ENCODE data around the gene PXK.
A peak's percentile ranks its signal among the peaks of the same experiment; 100 is the strongest.
"Not testable (repeated sequence)": the region's sequence is repeated elsewhere in the genome, so short reads cannot be mapped to it uniquely, and the experiment has no call there.

The PXK gene

DNA sequence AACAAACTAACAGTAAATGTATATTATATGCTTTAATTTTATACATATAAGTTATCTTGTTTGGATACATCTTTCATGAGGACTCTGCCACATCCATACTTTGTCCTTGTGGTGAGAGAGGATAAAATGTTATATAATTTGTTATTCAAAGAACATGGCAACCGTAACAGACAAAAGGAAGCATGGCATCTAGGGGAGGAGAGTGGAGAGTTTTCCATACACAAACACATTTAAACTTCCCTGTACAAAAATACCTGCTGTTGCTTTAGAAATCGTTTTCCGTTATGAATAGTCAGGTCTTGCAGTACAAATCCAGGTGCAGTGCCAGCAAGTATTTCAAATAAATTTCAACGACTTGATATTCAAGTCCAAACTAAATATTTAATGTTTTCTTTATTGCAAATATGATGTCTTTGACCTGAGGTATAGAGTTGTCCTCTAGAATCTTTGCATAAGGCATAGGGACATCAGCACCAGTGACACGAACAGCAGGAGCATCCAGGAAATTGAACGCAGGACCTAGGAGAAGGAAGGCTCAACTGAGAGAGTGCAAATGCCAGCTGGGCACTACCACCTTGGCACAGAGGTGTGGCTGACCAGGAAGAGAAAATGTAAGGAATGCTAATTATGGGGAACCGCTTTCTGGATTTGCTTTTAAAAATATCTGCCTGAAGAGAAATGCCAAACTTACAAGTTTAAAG is 95.1 kb downstream of the PXK start:
- H3K27me3 ChIP-seq (replicated peaks; ENCODE audit: control insufficient read depth, insufficient read depth, low read length), result no peaks in the 10 kb centered on the region
- no peak overlapping the region for H3K4me3 ChIP-seq (ENCODE audit: low read length)
- peaks cover 21% of the 10 kb centered on the region for H3K4me1 ChIP-seq (ENCODE audit: control insufficient read depth, insufficient read depth, low read length)
- no peak for DNase-seq (ENCODE audit: low read depth)
- peaks cover 91% of the 10 kb centered on the region for H3K36me3 ChIP-seq (ENCODE audit: control insufficient read depth, insufficient read depth, low read length, severe bottlenecking)
- H3K9ac ChIP-seq (ENCODE audit: low read length), result no peak overlapping the region
- no peaks in the 10 kb centered on the region for H3K9me3 ChIP-seq (ENCODE audit: control insufficient read depth, low read length)

DNA sequence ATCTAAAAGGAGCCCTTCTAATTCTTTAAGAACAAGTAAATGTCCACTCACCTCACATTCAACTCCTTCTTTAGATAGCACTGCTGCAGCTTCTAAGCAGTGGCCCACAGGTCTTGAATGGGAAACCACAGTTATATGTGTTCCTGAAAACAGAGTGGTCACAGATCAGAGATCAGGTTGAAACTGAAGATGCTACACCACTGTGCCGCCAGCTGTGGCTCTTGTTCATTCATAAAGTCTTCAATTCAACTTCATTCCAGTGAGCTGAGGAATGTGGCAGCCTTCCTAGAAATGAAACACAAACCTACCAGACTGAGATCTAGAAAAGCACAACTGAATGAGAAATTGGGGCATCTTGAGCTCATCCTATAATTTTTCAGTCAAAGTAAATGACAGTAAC is 97.0 kb downstream of the PXK start:
- peak; percentile 32 for DNase-seq (ENCODE audit: low read depth)
- H3K36me3 ChIP-seq (ENCODE audit: control insufficient read depth, insufficient read depth, low read length, severe bottlenecking), result peaks cover 73% of the 10 kb centered on the region
- H3K9ac ChIP-seq (ENCODE audit: low read length), result no peak overlapping the region
- H3K27me3 ChIP-seq (replicated peaks; ENCODE audit: control insufficient read depth, insufficient read depth, low read length), result no peaks in the 10 kb centered on the region
- H3K4me1 ChIP-seq (ENCODE audit: control insufficient read depth, insufficient read depth, low read length), result peaks cover 30% of the 10 kb centered on the region
- H3K9me3 ChIP-seq (ENCODE audit: control insufficient read depth, low read length), result no peaks in the 10 kb centered on the region
- no peak overlapping the region for H3K4me3 ChIP-seq (ENCODE audit: low read length)

DNA sequence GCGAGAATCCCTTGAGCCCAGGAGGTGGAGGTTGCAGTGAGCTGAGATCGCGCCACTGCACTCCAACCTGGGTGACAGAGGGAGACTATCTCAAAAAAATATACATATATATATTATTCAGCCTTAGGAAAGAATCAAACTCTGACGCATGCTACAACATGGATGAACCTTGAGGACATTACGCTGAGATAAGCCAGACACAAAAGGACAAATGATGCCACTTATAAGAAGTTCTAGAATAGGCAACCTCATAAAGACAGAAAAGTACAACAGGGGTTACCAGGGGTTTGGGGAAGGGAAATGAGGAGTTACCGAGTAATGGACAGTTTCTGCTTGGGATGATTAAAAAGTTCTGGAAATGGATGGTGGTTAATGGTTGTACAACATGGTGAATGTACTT is 100.2 kb downstream of the PXK start:
- Histone ChIP-seq H3K27me3 (replicated peaks; ENCODE audit: control insufficient read depth, insufficient read depth, low read length) (no peaks in the 10 kb centered on the region), H3K4me3 (ENCODE audit: low read length) (peak overlapping the region; percentile 86), H3K36me3 (ENCODE audit: control insufficient read depth, insufficient read depth, low read length, severe bottlenecking) (peaks cover 41% of the 10 kb centered on the region), H3K4me1 (ENCODE audit: control insufficient read depth, insufficient read depth, low read length) (peaks cover 33% of the 10 kb centered on the region), H3K9ac (ENCODE audit: low read length) (peak overlapping the region; percentile 94), H3K9me3 (ENCODE audit: control insufficient read depth, low read length) (no peaks in the 10 kb centered on the region)
- no peak for DNase-seq (ENCODE audit: low read depth)

DNA sequence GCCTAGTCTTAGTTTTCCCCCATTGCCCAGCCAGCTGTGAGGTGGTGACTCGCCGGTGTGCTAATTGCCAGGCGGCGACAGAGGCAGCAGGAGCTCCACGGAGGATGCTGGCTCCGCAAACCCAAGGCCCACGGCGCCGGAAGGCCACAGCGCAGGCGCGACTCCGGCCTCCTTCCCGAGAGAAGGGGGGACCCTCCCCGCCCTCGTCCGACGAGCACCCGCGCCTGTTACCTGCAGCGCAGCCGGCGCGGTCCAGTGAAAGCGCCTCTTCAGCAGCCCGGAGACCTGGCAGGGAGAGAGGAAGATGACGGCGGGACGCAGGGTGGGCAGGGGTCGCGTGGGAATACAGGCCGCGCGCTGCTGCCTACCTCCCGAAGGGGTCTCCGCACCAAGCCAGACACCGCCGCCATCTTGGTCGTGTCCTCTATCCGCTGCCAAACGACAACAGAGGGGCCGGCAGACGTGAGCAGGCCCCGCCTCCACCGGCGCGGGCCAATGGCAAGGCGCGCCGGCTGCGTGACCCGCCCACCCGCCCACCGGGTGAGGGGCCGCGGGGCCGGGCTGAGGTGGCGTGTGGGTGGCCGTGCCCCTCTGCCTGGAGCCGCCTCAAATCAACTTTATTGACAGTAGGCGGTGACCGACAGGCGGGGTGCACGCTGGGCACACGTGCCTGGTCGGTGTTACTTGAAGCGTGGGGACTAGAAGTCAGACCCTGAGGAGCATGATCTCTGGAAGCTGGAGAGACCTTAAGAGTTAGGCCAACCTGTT is 100.9 kb downstream of the PXK start, which contains the start of gene PDHB:
Gene PDHB, minus strand, starts transcription at position 433 of the 768 bp plus-strand sequence. Its CDS starts 23 bp downstream, at position 410.
- H3K27me3 ChIP-seq (replicated peaks; ENCODE audit: control insufficient read depth, insufficient read depth, low read length), result no peaks in the 10 kb centered on the region
- peaks cover 34% of the 10 kb centered on the region for H3K36me3 ChIP-seq (ENCODE audit: control insufficient read depth, insufficient read depth, low read length, severe bottlenecking)
- peak within 1 kb of the TSS; percentile 94 for H3K9ac ChIP-seq (ENCODE audit: low read length)
- H3K4me1 ChIP-seq (ENCODE audit: control insufficient read depth, insufficient read depth, low read length), result peaks cover 33% of the 10 kb centered on the region
- H3K4me3 ChIP-seq (ENCODE audit: low read length), result peak within 1 kb of the TSS; percentile 86
- H3K9me3 ChIP-seq (ENCODE audit: control insufficient read depth, low read length), result no peaks in the 10 kb centered on the region
- DNase-seq (ENCODE audit: low read depth), result peak; percentile 96

DNA sequence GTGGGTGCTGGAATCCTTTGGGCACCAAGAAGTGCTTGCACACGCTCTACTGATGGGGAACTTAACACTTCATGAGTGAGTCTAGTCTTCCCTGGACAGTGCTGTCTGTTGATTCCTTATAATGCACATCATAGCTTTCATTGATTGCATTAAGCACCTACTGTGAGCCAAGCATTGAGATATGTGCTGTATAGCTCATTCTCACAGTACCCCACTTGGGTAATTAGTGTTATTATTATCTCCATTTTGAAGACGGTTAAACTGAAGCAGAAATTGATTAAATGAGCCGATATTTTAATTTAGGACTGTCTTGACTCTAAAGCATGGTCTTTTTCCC is 101.4 kb downstream of the PXK start:
- Histone ChIP-seq H3K4me3 (ENCODE audit: low read length) (peak overlapping the region; percentile 44), H3K4me1 (ENCODE audit: control insufficient read depth, insufficient read depth, low read length) (peaks cover 33% of the 10 kb centered on the region), H3K27me3 (replicated peaks; ENCODE audit: control insufficient read depth, insufficient read depth, low read length) (no peaks in the 10 kb centered on the region), H3K9me3 (ENCODE audit: control insufficient read depth, low read length) (no peaks in the 10 kb centered on the region), H3K36me3 (ENCODE audit: control insufficient read depth, insufficient read depth, low read length, severe bottlenecking) (peaks cover 28% of the 10 kb centered on the region), H3K9ac (ENCODE audit: low read length) (peak overlapping the region; percentile 21)
- no peak for DNase-seq (ENCODE audit: low read depth)

DNA sequence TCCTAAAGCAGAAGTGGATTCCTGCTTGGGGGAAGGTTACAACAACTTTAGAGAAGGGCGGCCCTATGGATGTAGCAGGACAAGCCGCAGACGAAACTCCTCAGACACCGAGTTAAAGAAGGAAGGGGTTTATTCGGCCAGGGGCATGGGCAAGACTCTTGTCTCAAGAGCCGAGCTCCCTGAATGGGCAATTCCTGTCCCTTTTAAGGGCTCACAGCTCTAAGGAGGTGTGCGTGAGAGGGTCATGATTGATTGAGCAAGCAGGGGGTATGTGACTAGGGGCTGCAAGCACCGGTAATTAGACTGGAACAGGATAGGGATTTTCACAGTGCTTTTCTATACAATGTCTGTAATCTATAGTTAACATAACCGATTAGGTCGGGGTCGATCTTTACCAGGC is 101.8 kb downstream of the PXK start:
- Histone ChIP-seq H3K4me3 (ENCODE audit: low read length) (no peak overlapping the region), H3K9me3 (ENCODE audit: control insufficient read depth, low read length) (no peaks in the 10 kb centered on the region), H3K36me3 (ENCODE audit: control insufficient read depth, insufficient read depth, low read length, severe bottlenecking) (peaks cover 25% of the 10 kb centered on the region), H3K9ac (ENCODE audit: low read length) (peak overlapping the region; percentile 21), H3K4me1 (ENCODE audit: control insufficient read depth, insufficient read depth, low read length) (peaks cover 33% of the 10 kb centered on the region), H3K27me3 (replicated peaks; ENCODE audit: control insufficient read depth, insufficient read depth, low read length) (no peaks in the 10 kb centered on the region)
- DNase-seq (ENCODE audit: low read depth), result no peak

DNA sequence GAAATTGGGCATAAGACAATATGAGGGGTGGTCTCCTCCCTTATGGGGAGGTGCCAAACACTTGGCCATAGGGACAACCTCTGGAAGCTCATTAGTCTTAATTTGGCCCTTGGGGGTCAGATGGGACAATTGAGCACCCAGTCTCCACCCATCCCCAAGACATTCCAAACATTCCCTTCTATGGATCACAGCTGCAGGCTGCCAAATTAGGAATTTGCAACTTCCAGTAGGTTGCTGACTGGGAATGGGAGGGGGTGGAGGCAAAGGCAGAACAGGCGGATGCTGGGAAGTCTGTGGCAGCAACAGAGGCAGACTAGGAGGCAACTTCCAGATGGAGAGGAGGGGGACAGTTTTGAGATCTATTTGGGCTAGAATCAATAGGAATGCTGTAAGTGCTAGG is 102.3 kb downstream of the PXK start:
- peak overlapping the region; percentile 58 for H3K4me3 ChIP-seq (ENCODE audit: low read length)
- H3K9ac ChIP-seq (ENCODE audit: low read length), result peak overlapping the region; percentile 82
- peaks cover 20% of the 10 kb centered on the region for H3K36me3 ChIP-seq (ENCODE audit: control insufficient read depth, insufficient read depth, low read length, severe bottlenecking)
- peaks cover 31% of the 10 kb centered on the region for H3K4me1 ChIP-seq (ENCODE audit: control insufficient read depth, insufficient read depth, low read length)
- no peaks in the 10 kb centered on the region for H3K9me3 ChIP-seq (ENCODE audit: control insufficient read depth, low read length)
- H3K27me3 ChIP-seq (replicated peaks; ENCODE audit: control insufficient read depth, insufficient read depth, low read length), result no peaks in the 10 kb centered on the region
- DNase-seq (ENCODE audit: low read depth), result peak; percentile 52

DNA sequence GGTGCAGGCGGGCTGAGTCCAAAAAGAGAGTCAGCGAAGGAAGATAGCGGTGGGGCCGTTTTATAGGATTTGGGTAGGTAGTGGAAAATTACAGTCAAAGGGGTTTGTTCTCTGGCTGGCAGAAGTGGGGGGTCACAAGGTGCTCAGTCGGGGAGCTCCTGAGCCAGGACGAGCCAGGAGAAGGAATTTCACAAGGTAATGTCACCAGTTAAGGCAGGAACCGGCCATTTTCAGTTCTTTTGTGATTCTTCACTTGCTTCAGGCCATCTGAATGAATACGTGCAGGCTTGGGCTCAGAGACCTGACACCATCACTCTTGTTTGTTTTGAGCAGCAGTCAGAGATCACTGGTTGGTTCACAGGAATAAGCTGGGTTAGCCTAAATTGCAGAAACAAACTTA is 104.6 kb downstream of the PXK start:
- H3K27me3 ChIP-seq (replicated peaks; ENCODE audit: control insufficient read depth, insufficient read depth, low read length); H3K4me3 ChIP-seq (ENCODE audit: low read length); DNase-seq (ENCODE audit: low read depth); H3K9me3 ChIP-seq (ENCODE audit: control insufficient read depth, low read length); H3K9ac ChIP-seq (ENCODE audit: low read length); H3K36me3 ChIP-seq (ENCODE audit: control insufficient read depth, insufficient read depth, low read length, severe bottlenecking): not testable (repeated sequence)
- H3K4me1 ChIP-seq (ENCODE audit: control insufficient read depth, insufficient read depth, low read length), result peaks cover 36% of the 10 kb centered on the region

DNA sequence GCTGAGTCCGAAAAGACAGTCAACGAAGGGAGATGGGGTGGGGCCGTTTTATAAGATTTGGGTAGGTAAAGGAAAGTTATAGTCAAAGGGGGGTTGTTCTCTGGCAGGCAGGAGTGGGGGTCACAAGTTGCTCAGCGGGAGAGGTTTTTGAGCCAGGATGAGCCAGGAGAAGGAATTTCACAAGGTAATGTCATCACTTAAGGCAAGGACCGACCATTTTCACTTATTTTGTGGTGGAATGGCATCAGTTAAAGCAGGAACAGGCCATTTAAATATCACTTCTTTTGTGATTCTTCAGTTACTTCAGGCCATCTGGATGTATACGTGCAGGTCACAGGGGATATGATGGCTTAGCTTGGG is 108.3 kb downstream of the PXK start:
- not testable (repeated sequence) for H3K36me3 ChIP-seq (ENCODE audit: control insufficient read depth, insufficient read depth, low read length, severe bottlenecking); H3K9me3 ChIP-seq (ENCODE audit: control insufficient read depth, low read length); H3K27me3 ChIP-seq (replicated peaks; ENCODE audit: control insufficient read depth, insufficient read depth, low read length); H3K4me3 ChIP-seq (ENCODE audit: low read length); DNase-seq (ENCODE audit: low read depth); H3K4me1 ChIP-seq (ENCODE audit: control insufficient read depth, insufficient read depth, low read length); H3K9ac ChIP-seq (ENCODE audit: low read length)

DNA sequence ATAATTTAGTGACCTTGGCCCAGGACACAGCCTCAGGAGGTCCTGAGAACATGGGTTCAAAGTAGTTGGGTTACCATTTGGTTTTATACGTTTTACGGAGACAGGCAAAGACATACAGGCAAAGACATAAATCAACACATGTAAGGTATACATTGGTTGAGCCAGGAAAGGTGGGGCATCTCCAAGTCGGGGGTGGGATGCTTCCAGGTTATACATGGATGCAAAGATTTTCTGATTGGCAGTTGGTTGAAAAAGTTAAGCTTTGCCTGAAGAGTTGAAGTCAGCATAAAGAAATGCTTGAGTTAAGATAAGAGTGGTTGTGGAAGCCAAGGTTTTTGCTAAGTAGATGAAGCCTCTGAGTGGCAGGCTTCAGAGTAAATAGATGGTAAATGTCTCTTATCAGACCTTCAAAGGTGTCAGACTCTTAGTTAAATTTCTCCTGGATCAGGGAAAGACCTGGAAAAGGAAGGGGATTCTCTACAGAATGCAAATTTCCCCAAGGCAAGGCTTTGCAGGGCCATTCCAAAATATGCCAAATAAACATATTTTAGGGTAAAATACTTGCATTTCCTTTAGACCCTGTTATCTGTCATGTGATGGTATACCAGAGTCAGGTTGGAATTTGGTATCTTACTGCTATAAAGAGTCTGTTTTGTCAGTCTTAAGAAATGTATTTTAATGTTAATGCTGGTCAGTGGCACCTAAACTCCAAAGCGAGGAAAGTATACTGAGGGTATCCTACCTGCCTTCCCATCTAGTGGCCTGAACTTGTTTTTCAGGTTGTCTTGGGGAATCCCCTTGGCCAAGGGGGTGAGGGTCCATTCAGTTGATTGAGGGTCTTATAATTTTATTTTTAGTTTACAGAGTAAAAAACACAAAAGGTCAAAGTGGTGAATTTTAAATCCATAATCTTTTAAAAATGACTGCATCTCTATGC is 109.1 kb downstream of the PXK start:
- no peak for DNase-seq (ENCODE audit: low read depth)
- H3K4me1 ChIP-seq (ENCODE audit: control insufficient read depth, insufficient read depth, low read length), result peaks cover 7% of the 10 kb centered on the region
- H3K36me3 ChIP-seq (ENCODE audit: control insufficient read depth, insufficient read depth, low read length, severe bottlenecking), result no peaks in the 10 kb centered on the region
- H3K9ac ChIP-seq (ENCODE audit: low read length), result no peak overlapping the region
- no peaks in the 10 kb centered on the region for H3K9me3 ChIP-seq (ENCODE audit: control insufficient read depth, low read length)
- H3K27me3 ChIP-seq (replicated peaks; ENCODE audit: control insufficient read depth, insufficient read depth, low read length), result no peaks in the 10 kb centered on the region
- H3K4me3 ChIP-seq (ENCODE audit: low read length), result no peak overlapping the region

DNA sequence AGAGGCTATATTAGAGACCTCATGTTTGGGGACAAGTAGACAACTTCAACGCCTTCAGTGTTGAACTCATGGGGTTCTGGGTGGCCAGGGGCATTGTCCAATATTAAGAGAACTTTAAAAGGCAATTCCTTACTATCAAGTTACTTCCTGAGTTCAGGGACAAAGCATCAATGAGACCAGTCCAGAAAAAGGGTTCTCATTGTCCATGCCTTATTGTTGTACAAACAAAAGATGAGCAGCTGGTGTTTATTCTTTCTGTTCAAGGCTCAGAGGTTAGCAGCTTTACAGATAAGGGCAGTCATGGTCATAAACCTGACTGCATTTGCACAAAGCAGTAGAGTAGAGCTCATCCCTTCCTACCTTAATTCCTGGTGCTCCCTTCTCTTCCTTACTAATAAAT is 119.5 kb downstream of the PXK start:
- no peak overlapping the region for H3K4me3 ChIP-seq (ENCODE audit: low read length)
- H3K9me3 ChIP-seq (ENCODE audit: control insufficient read depth, low read length), result peaks cover 31% of the 10 kb centered on the region
- no peaks in the 10 kb centered on the region for H3K4me1 ChIP-seq (ENCODE audit: control insufficient read depth, insufficient read depth, low read length)
- DNase-seq (ENCODE audit: low read depth), result no peak
- H3K36me3 ChIP-seq (ENCODE audit: control insufficient read depth, insufficient read depth, low read length, severe bottlenecking), result no peaks in the 10 kb centered on the region
- H3K27me3 ChIP-seq (replicated peaks; ENCODE audit: control insufficient read depth, insufficient read depth, low read length), result no peaks in the 10 kb centered on the region
- H3K9ac ChIP-seq (ENCODE audit: low read length), result no peak overlapping the region

Measured in adipocyte (in vitro differentiated cells).